ENCODE measurements around the gene TBC1D12.

The TBC1D12 gene

GRCh38 chr10:94465684-94466083 is 63.3 kb downstream of the TBC1D12 start:
- TF ChIP-seq CTCF (IDR thresholded peaks at IDR 0.05; ENCODE audit: insufficient read depth, low read length, poor library complexity, severe bottlenecking) (no peak), EZH2phosphoT487 (conservative IDR thresholded peaks at IDR 0.05; ENCODE audit: low read length) (no peak)
- Histone ChIP-seq H3K4me3 (ENCODE audit: insufficient read depth, low read length, poor library complexity, severe bottlenecking) (no peak overlapping the region), H3K79me2 (ENCODE audit: insufficient read depth, low read length) (no peaks in the 10 kb centered on the region), H3K27me3 (ENCODE audit: low read length) (no peaks in the 10 kb centered on the region), H3K27ac (ENCODE audit: low read depth, low read length) (no peak overlapping the region), H3F3A (ENCODE audit: insufficient read depth) (no peaks in the 10 kb centered on the region), H4K20me1 (ENCODE audit: low read depth, low read length) (no peaks in the 10 kb centered on the region), H3K9ac (ENCODE audit: low read length) (no peak overlapping the region), H3K9me2 (replicated peaks; ENCODE audit: insufficient read depth, low read length) (no peaks in the 10 kb centered on the region), H3K9me3 (ENCODE audit: insufficient read depth, low read length) (no peaks in the 10 kb centered on the region), H3K4me2 (ENCODE audit: low read depth, low read length, poor library complexity, severe bottlenecking) (no peak overlapping the region), H2AFZ (ENCODE audit: low read depth, low read length, severe bottlenecking) (no peak overlapping the region), H3K36me3 (ENCODE audit: low read length) (no peaks in the 10 kb centered on the region)

GRCh38 chr10:94481410-94481809 is 79.1 kb downstream of the TBC1D12 start:
- Histone ChIP-seq H3K36me3 (ENCODE audit: low read length) (no peaks in the 10 kb centered on the region), H3K27me3 (ENCODE audit: low read length) (no peaks in the 10 kb centered on the region)

GRCh38 chr10:94483970-94484369 is 81.6 kb downstream of the TBC1D12 start:
- H3K4me3 ChIP-seq (ENCODE audit: insufficient read depth, low read length, poor library complexity, severe bottlenecking): no peak overlapping the region
- no peaks in the 10 kb centered on the region for H3K79me2 ChIP-seq (ENCODE audit: insufficient read depth, low read length)
- no peak overlapping the region for H3K9ac ChIP-seq (ENCODE audit: low read length)
- H3K4me2 ChIP-seq (ENCODE audit: low read depth, low read length, poor library complexity, severe bottlenecking): no peak overlapping the region
- no peaks in the 10 kb centered on the region for H3K36me3 ChIP-seq (ENCODE audit: low read length)
- TF ChIP-seq EZH2phosphoT487 (conservative IDR thresholded peaks at IDR 0.05; ENCODE audit: low read length): no peak
- TF ChIP-seq CTCF (IDR thresholded peaks at IDR 0.05; ENCODE audit: insufficient read depth, low read length, poor library complexity, severe bottlenecking): no peak
- H3K27ac ChIP-seq (ENCODE audit: low read depth, low read length): no peak overlapping the region
- H3F3A ChIP-seq (ENCODE audit: insufficient read depth): no peaks in the 10 kb centered on the region
- no peaks in the 10 kb centered on the region for H4K20me1 ChIP-seq (ENCODE audit: low read depth, low read length)
- no peaks in the 10 kb centered on the region for H3K9me2 ChIP-seq (replicated peaks; ENCODE audit: insufficient read depth, low read length)
- no peak overlapping the region for H2AFZ ChIP-seq (ENCODE audit: low read depth, low read length, severe bottlenecking)
- H3K9me3 ChIP-seq (ENCODE audit: insufficient read depth, low read length): no peaks in the 10 kb centered on the region
- H3K27me3 ChIP-seq (ENCODE audit: low read length): no peaks in the 10 kb centered on the region

More at GRCh38 chr10:94481410-94481809, 79.1 kb downstream of the TBC1D12 start:
- Histone ChIP-seq H3K4me3 (ENCODE audit: insufficient read depth, low read length, poor library complexity, severe bottlenecking) (no peak overlapping the region), H4K20me1 (ENCODE audit: low read depth, low read length) (no peaks in the 10 kb centered on the region), H3K9me3 (ENCODE audit: insufficient read depth, low read length) (no peaks in the 10 kb centered on the region), H3K9me2 (replicated peaks; ENCODE audit: insufficient read depth, low read length) (no peaks in the 10 kb centered on the region), H2AFZ (ENCODE audit: low read depth, low read length, severe bottlenecking) (no peak overlapping the region), H3K4me2 (ENCODE audit: low read depth, low read length, poor library complexity, severe bottlenecking) (no peak overlapping the region), H3K79me2 (ENCODE audit: insufficient read depth, low read length) (no peaks in the 10 kb centered on the region), H3F3A (ENCODE audit: insufficient read depth) (no peaks in the 10 kb centered on the region), H3K27ac (ENCODE audit: low read depth, low read length) (no peak overlapping the region), H3K9ac (ENCODE audit: low read length) (no peak overlapping the region)
- no peak for TF ChIP-seq EZH2phosphoT487 (conservative IDR thresholded peaks at IDR 0.05; ENCODE audit: low read length)
- TF ChIP-seq CTCF (IDR thresholded peaks at IDR 0.05; ENCODE audit: insufficient read depth, low read length, poor library complexity, severe bottlenecking): no peak

All from SU-DHL-6 (cell line).